Stimulated activated CD8-positive, alpha-beta memory T cell treated with anti-CD3 and anti-CD28 coated beads, Interleukin-15, amount 100 ng/mL, for 48 hours (primary cell): ENCODE results near the gene LIMK1.
A peak's percentile ranks its signal among the peaks of the same experiment; 100 is the strongest.

Experiments used
- DNase-seq, 2 donors: peaks; one replicate each; pipeline ENCODE4 v3.0.0-alpha.2; 2020; ENCODE audit warnings: low read depth in 2 of 2

Gene LIMK1

GRCh38 chr7:74083928-74084721, 521 bp downstream of the LIMK1 start:
- peak in 1 of 2 donors; percentile 23 for DNase-seq

GRCh38 chr7:74084722-74085578, 1.3 kb downstream of the LIMK1 start:
- DNase-seq: no peak

GRCh38 chr7:74087791-74088453, 4.3 kb downstream of the LIMK1 start:
- no peak for DNase-seq

- no peak for DNase-seq
These were observed 8.8 kb downstream of the LIMK1 start for GRCh38 chr7:74092321-74092963.

GRCh38 chr7:74092964-74093471, 9.4 kb downstream of the LIMK1 start:
- DNase-seq: no peak

GRCh38 chr7:74093671-74094223, 10.1 kb downstream of the LIMK1 start:
- no peak for DNase-seq

- peak; percentile 75 to 76 for DNase-seq
These were observed 10.9 kb downstream of the LIMK1 start for GRCh38 chr7:74094224-74095101.

- no peak for DNase-seq
These were observed 11.5 kb downstream of the LIMK1 start for GRCh38 chr7:74095135-74095534.

GRCh38 chr7:74097937-74098614, 14.5 kb downstream of the LIMK1 start:
- no peak for DNase-seq

GRCh38 chr7:74099031-74099430, 15.4 kb downstream of the LIMK1 start:
- DNase-seq: no peak

GRCh38 chr7:74101061-74101681, 17.6 kb downstream of the LIMK1 start:
- DNase-seq: no peak

GRCh38 chr7:74103219-74103772, 19.7 kb downstream of the LIMK1 start:
- DNase-seq: no peak

- DNase-seq: no peak
These were observed 21.1 kb downstream of the LIMK1 start for GRCh38 chr7:74104702-74105101.

GRCh38 chr7:74105992-74106391, 22.4 kb downstream of the LIMK1 start:
- DNase-seq: no peak

- DNase-seq: no peak
These were observed 23.2 kb downstream of the LIMK1 start for GRCh38 chr7:74106846-74107245.

GRCh38 chr7:74115326-74115725, 31.7 kb downstream of the LIMK1 start:
- DNase-seq: no peak

GRCh38 chr7:74116356-74116755, 32.8 kb downstream of the LIMK1 start:
- DNase-seq: no peak

- DNase-seq: no peak
These were observed 36.2 kb downstream of the LIMK1 start for GRCh38 chr7:74119831-74120230.
